ENCODE results near the gene ITSN1. TPM values are rescaled to one million over a fixed set of nuclear protein-coding genes. Genes with fewer than 3 reads are reported as not detected.
A peak's percentile ranks its signal among the peaks of the same experiment; 100 is the strongest.
"Not testable (repeated sequence)": the region's sequence is repeated elsewhere in the genome, so short reads cannot be mapped to it uniquely, and the experiment has no call there.

The ITSN1 gene
- total RNA-seq, result 73.8 TPM

GRCh38 chr21:33642027-33642895 is at the start of gene ITSN1:
Gene ITSN1 (plus strand): TSS chr21:33642501. CDS start chr21:33718829, 76,328 bp downstream.
- no peak for FAIRE-seq
- peak; percentile 90 to 94 for DNase-seq (ENCODE audit: low spot score in 2 of 2)

- DNase-seq (ENCODE audit: low spot score in 2 of 2) (no peak), FAIRE-seq (no peak)
Observed at GRCh38 chr21:33598051-33598450, 44.2 kb upstream of the ITSN1 start.

- DNase-seq (ENCODE audit: low spot score in 2 of 2) (no peak), FAIRE-seq (no peak)
Observed at GRCh38 chr21:33608559-33608958, 33.7 kb upstream of the ITSN1 start.

GRCh38 chr21:33611006-33611744 is 31.1 kb upstream of the ITSN1 start:
- FAIRE-seq, result no peak
- no peak for DNase-seq (ENCODE audit: low spot score in 2 of 2)

- FAIRE-seq; DNase-seq (ENCODE audit: low spot score in 2 of 2): not testable (repeated sequence)
Observed at GRCh38 chr21:33617565-33617964, 24.7 kb upstream of the ITSN1 start.

GRCh38 chr21:33618407-33618806 is 23.9 kb upstream of the ITSN1 start:
- FAIRE-seq, result no peak
- no peak for DNase-seq (ENCODE audit: low spot score in 2 of 2)

- no peak for FAIRE-seq
- DNase-seq (ENCODE audit: low spot score in 2 of 2), result no peak
Observed at GRCh38 chr21:33619726-33620125, 22.6 kb upstream of the ITSN1 start.

- FAIRE-seq (no peak), DNase-seq (ENCODE audit: low spot score in 2 of 2) (no peak)
Observed at GRCh38 chr21:33622253-33622652, 20.0 kb upstream of the ITSN1 start.

GRCh38 chr21:33626151-33626550 is 16.1 kb upstream of the ITSN1 start:
- DNase-seq (ENCODE audit: low spot score in 2 of 2); FAIRE-seq: not testable (repeated sequence)

- no peak for FAIRE-seq
- no peak for DNase-seq (ENCODE audit: low spot score in 2 of 2)
Observed at GRCh38 chr21:33634254-33634653, 8.0 kb upstream of the ITSN1 start.

- DNase-seq (ENCODE audit: low spot score in 2 of 2) (no peak), FAIRE-seq (no peak)
Observed at GRCh38 chr21:33640697-33641351, 1.5 kb upstream of the ITSN1 start.

- FAIRE-seq (peak; percentile 98), DNase-seq (ENCODE audit: low spot score in 2 of 2) (peak; percentile 89 to 93)
Observed at GRCh38 chr21:33641352-33642026, 812 bp upstream of the ITSN1 start, which contains the start of gene CRYZL1. Gene CRYZL1 (minus strand): TSS chr21:33641741. CDS start chr21:33631551, 10,190 bp downstream.

- DNase-seq (ENCODE audit: low spot score in 2 of 2) (peak; percentile 28 to 55), FAIRE-seq (no peak)
Observed at GRCh38 chr21:33642896-33643657, 776 bp downstream of the ITSN1 start.

- DNase-seq (ENCODE audit: low spot score in 2 of 2) (no peak), FAIRE-seq (no peak)
Observed at GRCh38 chr21:33643658-33644311, 1.5 kb downstream of the ITSN1 start.

- no peak for FAIRE-seq
Observed at GRCh38 chr21:33644383-33645074, 2.2 kb downstream of the ITSN1 start.

GRCh38 chr21:33645730-33646129 is 3.4 kb downstream of the ITSN1 start:
- DNase-seq (ENCODE audit: low spot score in 2 of 2) (no peak), FAIRE-seq (no peak)

More at GRCh38 chr21:33644383-33645074, 2.2 kb downstream of the ITSN1 start:
- no peak for DNase-seq (ENCODE audit: low spot score in 2 of 2)

GRCh38 chr21:33647587-33647986 is 5.3 kb downstream of the ITSN1 start:
- FAIRE-seq (no peak), DNase-seq (ENCODE audit: low spot score in 2 of 2) (no peak)

GRCh38 chr21:33648555-33648954 is 6.3 kb downstream of the ITSN1 start:
- no peak for FAIRE-seq

More at GRCh38 chr21:33648555-33648954, 6.3 kb downstream of the ITSN1 start:
- DNase-seq (ENCODE audit: low spot score in 2 of 2), result no peak
